ENCODE measurements around the gene HOXD8. TPM values are rescaled to one million over a fixed set of nuclear protein-coding genes. Genes with fewer than 3 reads are reported as not detected.

Gene HOXD8
- total and polyA plus RNA-seq, 2 of the 8 experiments (the other 6 are each of a cell fraction or from before 2014, with no cell fraction given): not detected

DNA sequence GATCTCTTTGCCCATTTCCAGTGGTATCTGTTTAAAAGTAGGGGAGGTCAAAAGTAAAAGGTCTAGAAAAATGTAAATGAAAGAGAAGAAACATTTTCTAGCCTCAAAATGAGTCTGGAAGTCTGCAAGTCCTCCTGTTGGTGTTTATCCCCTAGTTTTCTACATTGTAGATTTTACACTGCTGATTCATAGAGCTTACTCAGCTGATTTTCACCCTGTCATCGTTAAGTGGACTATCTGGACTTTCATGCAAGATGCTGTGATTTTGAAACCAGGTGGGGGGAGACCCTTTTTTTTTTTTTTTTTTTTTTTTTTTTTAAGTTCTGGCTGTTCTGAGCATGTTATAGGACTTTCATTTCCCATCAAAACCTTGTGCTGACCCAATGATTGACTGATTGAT is 37.9 kb downstream of the HOXD8 start:
- no peaks in the 10 kb centered on the region for H3K79me1 ChIP-seq (ENCODE audit: low read depth, low read length)
- H3K9me3 ChIP-seq (ENCODE audit: insufficient read depth in 2 of 2, low read depth in 1 of 2, low read length in 1 of 2): no peaks in the 10 kb centered on the region
- no peak overlapping the region for H2BK12ac ChIP-seq (ENCODE audit: low read depth, low read length)
- no peak overlapping the region for H4K8ac ChIP-seq (ENCODE audit: extremely low read depth, insufficient read depth, low read length)
- H3K4me2 ChIP-seq (ENCODE audit: insufficient read depth in 1 of 2, low read depth in 2 of 2, low read length in 2 of 2): no peak overlapping the region
- peaks cover 18 to 38% of the 10 kb centered on the region in 2 experiments for H4K20me1 ChIP-seq (replicated peaks in 1 of 2; ENCODE audit: control insufficient read depth in 1 of 2, insufficient read depth in 2 of 2, low read length in 2 of 2)
- no peak overlapping the region for H2BK20ac ChIP-seq (ENCODE audit: low read length)
- H2BK5ac ChIP-seq (ENCODE audit: low read depth, low read length): no peak overlapping the region
- no peak overlapping the region for H3K9ac ChIP-seq (replicated peaks in 1 of 4; ENCODE audit: extremely low read depth in 1 of 4, low read depth in 3 of 4, low read length in 3 of 4)
- TF ChIP-seq BRCA1 (IDR thresholded peaks at IDR 0.05; ENCODE audit: low read depth, low read length) (no peak), CEBPB (IDR thresholded peaks at IDR 0.05; ENCODE audit: low read depth, low read length) (no peak), GABPA (IDR thresholded peaks at IDR 0.05; ENCODE audit: borderline replicate concordance, insufficient read depth, low read length) (no peak), KDM1A (IDR thresholded peaks at IDR 0.05; ENCODE audit: borderline replicate concordance, low read length) (no peak), JUN (IDR thresholded peaks at IDR 0.05; ENCODE audit: low read depth, low read length) (no peak)
- TF ChIP-seq, protein P1, sequence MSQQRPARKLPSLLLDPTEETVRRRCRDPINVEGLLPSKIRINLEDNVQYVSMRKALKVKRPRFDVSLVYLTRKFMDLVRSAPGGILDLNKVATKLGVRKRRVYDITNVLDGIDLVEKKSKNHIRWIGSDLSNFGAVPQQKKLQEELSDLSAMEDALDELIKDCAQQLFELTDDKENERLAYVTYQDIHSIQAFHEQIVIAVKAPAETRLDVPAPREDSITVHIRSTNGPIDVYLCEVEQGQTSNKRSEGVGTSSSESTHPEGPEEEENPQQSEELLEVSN (IDR thresholded peaks at IDR 0.05): no peak
- no peak overlapping the region for H3K4ac ChIP-seq (replicated peaks; ENCODE audit: insufficient read length, low read depth, low read length)
- H3K14ac ChIP-seq (ENCODE audit: insufficient read length): no peak overlapping the region
- no peak overlapping the region for H3K56ac ChIP-seq (replicated peaks; ENCODE audit: insufficient read length, low read depth, low read length)
- no peak overlapping the region for H2BK120ac ChIP-seq (replicated peaks; ENCODE audit: low read depth, low read length)
- no peak overlapping the region for H2AK5ac ChIP-seq (ENCODE audit: low read depth, low read length)
- H4K91ac ChIP-seq (replicated peaks; ENCODE audit: insufficient read length, low read length): no peak overlapping the region
- WGBS, 2 experiments (ENCODE audit: extremely low coverage in 1 of 2, insufficient coverage in 1 of 2, insufficient read length in 1 of 2, insufficient replicate concordance in 2 of 2, low coverage in 1 of 2, low lambda C conversion rate in 2 of 2, missing lambda C conversion rate in 1 of 2): 82% methylated on average over 1 of the region's 1 CpG; no CpG with 5 or more reads in 1 of the 2 experiments
- H3K27ac ChIP-seq (ENCODE audit: low read depth, low read length): no peak overlapping the region
- no peak for DNase-seq (ENCODE audit: low read depth in 1 of 2, low spot score in 2 of 2)
- no peak overlapping the region for H3K18ac ChIP-seq (ENCODE audit: extremely low read depth, low read length)
- H2AFZ ChIP-seq (ENCODE audit: low read length): no peak overlapping the region
- no peaks in the 10 kb centered on the region for H3K79me2 ChIP-seq (ENCODE audit: control insufficient read depth in 1 of 2, insufficient read depth in 2 of 2, low read length in 2 of 2)
- peaks cover 0 to 15% (median 9%) of the 10 kb centered on the region in 4 experiments; a peak in 5 of 7 replicates for H3K4me1 ChIP-seq (replicated peaks in 1 of 4; ENCODE audit: control insufficient read depth in 3 of 4, insufficient read depth in 4 of 4, low read length in 3 of 4)
- H3K23ac ChIP-seq (ENCODE audit: insufficient read length): no peak overlapping the region
- H3K4me3 ChIP-seq (ENCODE audit: extremely low read depth in 1 of 4, insufficient read depth in 2 of 4, low read depth in 3 of 4, low read length in 4 of 4): no peak overlapping the region
- no peaks in the 10 kb centered on the region; a peak in 1 of 8 replicates for H3K36me3 ChIP-seq (ENCODE audit: control insufficient read depth in 2 of 4, insufficient read depth in 4 of 4, low read length in 3 of 4)
- H4K5ac ChIP-seq (ENCODE audit: insufficient read length, low read depth, low read length): no peak overlapping the region
- no peak overlapping the region for H2BK15ac ChIP-seq (ENCODE audit: low read length)
- peaks cover 96 to 100% (median 100%) of the 10 kb centered on the region in 4 experiments for H3K27me3 ChIP-seq (replicated peaks in 1 of 4; ENCODE audit: control insufficient read depth in 3 of 4, extremely low read depth in 1 of 4, insufficient read depth in 3 of 4, low read length in 3 of 4)
- ChIA-PET POLR2A (ENCODE audit: partially characterized antibody) (no interaction called here), CTCF (ENCODE audit: partially characterized antibody) (interaction anchor here (0.9 to 4.4 kb wide), 4 partner anchors 16 to 387 kb away, joined by 4 to 16 read pairs (median 9); partner anchors contain the start of gene HOXD4)
- H3K23me2 ChIP-seq (ENCODE audit: low read depth, low read length): peaks cover 5% of the 10 kb centered on the region; the same call in 1 of the 2 replicates
- FAIRE-seq: no peak
